NT2/D1 (cell line): ENCODE results near the gene HAVCR2.

Source experiments
- SUZ12 ChIP-seq: IDR thresholded peaks from 2 replicates; pipeline ENCODE4 v1.6.1; 2011; ENCODE audit not compliant: insufficient read length, insufficient read depth; ENCODE audit errors: extremely low read depth
- YY1 ChIP-seq: IDR thresholded peaks from 2 replicates; pipeline ENCODE4 v1.6.1; 2011; ENCODE audit not compliant: insufficient read length, insufficient read depth
- ZNF274 ChIP-seq: IDR thresholded peaks from 2 replicates; pipeline ENCODE4 v1.6.1; 2011; ENCODE audit warnings: mild to moderate bottlenecking, low read depth, low read length

DNA sequence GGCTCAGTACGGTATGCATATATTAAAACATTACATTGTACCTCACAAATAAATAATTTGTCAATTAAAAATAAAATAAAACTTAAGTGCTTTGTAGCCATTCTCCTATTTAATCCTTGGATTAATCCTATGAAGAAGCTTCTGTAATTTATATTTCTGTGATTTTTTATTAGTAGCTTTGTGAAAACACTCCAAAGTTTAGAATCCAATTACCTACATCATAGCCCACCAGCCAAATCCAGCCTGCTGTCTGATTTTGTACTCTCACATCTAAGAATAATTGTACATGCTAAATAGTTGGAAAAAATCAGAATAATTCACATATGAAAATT lies 23.4 kb upstream of the HAVCR2 start:
- TF ChIP-seq YY1 (no peak), SUZ12 (no peak), ZNF274 (no peak)
